ENCODE data around the gene CHN1.

The CHN1 gene

GRCh38 chr2:174971868-174972781 is 33.1 kb downstream of the CHN1 start:
- no peaks in the 10 kb centered on the region for H3K36me3 Mint-ChIP-seq (ENCODE audit: low read depth)
- H3K4me1 Mint-ChIP-seq, result peaks cover 5% of the 10 kb centered on the region
- no peaks in the 10 kb centered on the region for H3K9me3 Mint-ChIP-seq
- peaks cover 7% of the 10 kb centered on the region for H3K27me3 Mint-ChIP-seq
- no peak overlapping the region for H3K27ac Mint-ChIP-seq
- ATAC-seq, result no peak
- no peak for DNase-seq
- H3K4me3 Mint-ChIP-seq, result no peak overlapping the region

- H3K27ac Mint-ChIP-seq, result no peak overlapping the region
- H3K4me1 Mint-ChIP-seq, result peaks cover 9% of the 10 kb centered on the region
- no peak overlapping the region for H3K4me3 Mint-ChIP-seq
- no peaks in the 10 kb centered on the region for H3K9me3 Mint-ChIP-seq
- no peak for DNase-seq
- no peaks in the 10 kb centered on the region for H3K36me3 Mint-ChIP-seq (ENCODE audit: low read depth)
- H3K27me3 Mint-ChIP-seq, result peaks cover 5% of the 10 kb centered on the region
- no peak for ATAC-seq
Measured at GRCh38 chr2:174970092-174970491, 35.1 kb downstream of the CHN1 start.

GRCh38 chr2:174969091-174969734 is 36.0 kb downstream of the CHN1 start:
- no peaks in the 10 kb centered on the region for H3K9me3 Mint-ChIP-seq
- no peaks in the 10 kb centered on the region for H3K36me3 Mint-ChIP-seq (ENCODE audit: low read depth)
- H3K27ac Mint-ChIP-seq, result no peak overlapping the region
- ATAC-seq (no peak), DNase-seq (no peak)
- peaks cover 9% of the 10 kb centered on the region for H3K4me1 Mint-ChIP-seq
- H3K4me3 Mint-ChIP-seq, result no peak overlapping the region
- H3K27me3 Mint-ChIP-seq, result peaks cover 5% of the 10 kb centered on the region

GRCh38 chr2:174967691-174968260 is 37.4 kb downstream of the CHN1 start:
- Mint-ChIP-seq H3K27me3 (peaks cover 5% of the 10 kb centered on the region), H3K4me1 (peaks cover 9% of the 10 kb centered on the region), H3K36me3 (ENCODE audit: low read depth) (no peaks in the 10 kb centered on the region), H3K9me3 (no peaks in the 10 kb centered on the region), H3K4me3 (no peak overlapping the region), H3K27ac (no peak overlapping the region)
- ATAC-seq, result no peak
- no peak for DNase-seq

- H3K4me3 Mint-ChIP-seq, result no peak overlapping the region
Measured at GRCh38 chr2:174967086-174967485, 38.1 kb downstream of the CHN1 start.

GRCh38 chr2:174965992-174966744 is 39.0 kb downstream of the CHN1 start:
- no peak for DNase-seq
- no peak for ATAC-seq

More at GRCh38 chr2:174967086-174967485, 38.1 kb downstream of the CHN1 start:
- Mint-ChIP-seq H3K9me3 (no peaks in the 10 kb centered on the region), H3K36me3 (ENCODE audit: low read depth) (no peaks in the 10 kb centered on the region), H3K27me3 (peaks cover 3% of the 10 kb centered on the region), H3K4me1 (peaks cover 9% of the 10 kb centered on the region), H3K27ac (no peak overlapping the region)
- ATAC-seq (no peak), DNase-seq (no peak)

GRCh38 chr2:174965551-174965950 is 39.6 kb downstream of the CHN1 start:
- ATAC-seq, result no peak
- H3K4me3 Mint-ChIP-seq, result no peak overlapping the region
- peaks cover 9% of the 10 kb centered on the region for H3K4me1 Mint-ChIP-seq

More at GRCh38 chr2:174965992-174966744, 39.0 kb downstream of the CHN1 start:
- peaks cover 3% of the 10 kb centered on the region for H3K27me3 Mint-ChIP-seq
- no peak overlapping the region for H3K4me3 Mint-ChIP-seq
- H3K36me3 Mint-ChIP-seq (ENCODE audit: low read depth), result no peaks in the 10 kb centered on the region
- H3K27ac Mint-ChIP-seq, result no peak overlapping the region
- peaks cover 9% of the 10 kb centered on the region for H3K4me1 Mint-ChIP-seq
- no peaks in the 10 kb centered on the region for H3K9me3 Mint-ChIP-seq

GRCh38 chr2:174964404-174964803 is 40.8 kb downstream of the CHN1 start:
- no peak overlapping the region for H3K27ac Mint-ChIP-seq
- ATAC-seq (no peak), DNase-seq (no peak)
- peaks cover 2% of the 10 kb centered on the region for H3K27me3 Mint-ChIP-seq
- H3K9me3 Mint-ChIP-seq, result no peaks in the 10 kb centered on the region
- peaks cover 8% of the 10 kb centered on the region for H3K4me1 Mint-ChIP-seq
- no peaks in the 10 kb centered on the region for H3K36me3 Mint-ChIP-seq (ENCODE audit: low read depth)
- H3K4me3 Mint-ChIP-seq, result no peak overlapping the region

More at GRCh38 chr2:174965551-174965950, 39.6 kb downstream of the CHN1 start:
- no peaks in the 10 kb centered on the region for H3K36me3 Mint-ChIP-seq (ENCODE audit: low read depth)
- H3K9me3 Mint-ChIP-seq, result no peaks in the 10 kb centered on the region
- H3K27me3 Mint-ChIP-seq, result peaks cover 3% of the 10 kb centered on the region
- no peak overlapping the region for H3K27ac Mint-ChIP-seq
- no peak for DNase-seq

- no peak for ATAC-seq
- no peak for DNase-seq
- no peaks in the 10 kb centered on the region for H3K36me3 Mint-ChIP-seq (ENCODE audit: low read depth)
- H3K27me3 Mint-ChIP-seq, result no peaks in the 10 kb centered on the region
- H3K9me3 Mint-ChIP-seq, result no peaks in the 10 kb centered on the region
- no peak overlapping the region for H3K27ac Mint-ChIP-seq
- H3K4me3 Mint-ChIP-seq, result no peak overlapping the region
- H3K4me1 Mint-ChIP-seq, result peaks cover 4% of the 10 kb centered on the region
Measured at GRCh38 chr2:174963437-174964400, 41.5 kb downstream of the CHN1 start.

GRCh38 chr2:174959787-174960186 is 45.4 kb downstream of the CHN1 start:
- ATAC-seq (no peak), DNase-seq (no peak)
- no peaks in the 10 kb centered on the region for H3K9me3 Mint-ChIP-seq
- no peaks in the 10 kb centered on the region for H3K27me3 Mint-ChIP-seq
- H3K4me1 Mint-ChIP-seq, result no peaks in the 10 kb centered on the region
- no peaks in the 10 kb centered on the region for H3K36me3 Mint-ChIP-seq (ENCODE audit: low read depth)
- H3K4me3 Mint-ChIP-seq, result no peak overlapping the region
- no peak overlapping the region for H3K27ac Mint-ChIP-seq

- no peak for DNase-seq
- Mint-ChIP-seq H3K27ac (no peak overlapping the region), H3K36me3 (ENCODE audit: low read depth) (no peaks in the 10 kb centered on the region), H3K4me1 (no peaks in the 10 kb centered on the region), H3K4me3 (no peak overlapping the region), H3K9me3 (no peaks in the 10 kb centered on the region), H3K27me3 (peaks cover 8% of the 10 kb centered on the region)
- no peak for ATAC-seq
Measured at GRCh38 chr2:174957050-174957449, 48.1 kb downstream of the CHN1 start.

- Mint-ChIP-seq H3K36me3 (ENCODE audit: low read depth) (no peaks in the 10 kb centered on the region), H3K27me3 (peaks cover 8% of the 10 kb centered on the region), H3K9me3 (no peaks in the 10 kb centered on the region), H3K4me1 (no peaks in the 10 kb centered on the region), H3K4me3 (no peak overlapping the region), H3K27ac (peak overlapping the region; percentile 14)
- DNase-seq, result no peak
- no peak for ATAC-seq
Measured at GRCh38 chr2:174952607-174953006, 52.6 kb downstream of the CHN1 start.

GRCh38 chr2:174951745-174952144 is 53.4 kb downstream of the CHN1 start:
- H3K4me1 Mint-ChIP-seq, result no peaks in the 10 kb centered on the region
- no peak overlapping the region for H3K27ac Mint-ChIP-seq

More at GRCh38 chr2:174951745-174952144, 53.4 kb downstream of the CHN1 start:
- H3K36me3 Mint-ChIP-seq (ENCODE audit: low read depth), result no peaks in the 10 kb centered on the region
- H3K4me3 Mint-ChIP-seq, result no peak overlapping the region
- no peak for ATAC-seq
- peaks cover 8% of the 10 kb centered on the region for H3K27me3 Mint-ChIP-seq
- no peak for DNase-seq
- no peaks in the 10 kb centered on the region for H3K9me3 Mint-ChIP-seq

Data from activated naive CD8-positive, alpha-beta T cell treated with anti-CD3 and anti-CD28 coated beads, Interleukin-2, amount 50 U/mL, for 24 hours (primary cell).